Activated CD8-positive, alpha-beta memory T cell treated with anti-CD3 and anti-CD28 coated beads, Interleukin-2, amount 10 ng/mL, durations not matched to agents 7 days and 5 days (primary cell): Measurements from ENCODE around the gene SH3YL1. TPM values are rescaled to one million over a fixed set of nuclear protein-coding genes. Genes with fewer than 3 reads are reported as not detected.

Experiments
- ATAC-seq: fragments of 150-1000 bp; cut with Tn5 transposase; one replicate; pipeline ENCODE4 v1.10.0; 2021; ENCODE audit warnings: moderate library complexity
- CTCF ChIA-PET: fragments of 350-600 bp; sonication (Branson Sonifier 250); formaldehyde crosslinking; loops from one replicate; lab custom pipeline; 2021; ENCODE audit warnings: antibody characterized with exemption; lab: Charles Lee
- DNase-seq: peaks from one replicate; pipeline ENCODE4 v3.0.0-alpha.2; 2020
- H3K27ac Mint-ChIP-seq: one replicate; pipeline ENCODE4 v1.8.0; 2021; ENCODE audit warnings: mild to moderate bottlenecking, mixed read lengths
- H3K27me3 Mint-ChIP-seq: one replicate; pipeline ENCODE4 v1.8.0; 2021; ENCODE audit warnings: mixed read lengths
- H3K36me3 Mint-ChIP-seq: one replicate; pipeline ENCODE4 v1.8.0; 2021; ENCODE audit warnings: mild to moderate bottlenecking, mixed read lengths
- H3K4me1 Mint-ChIP-seq: one replicate; pipeline ENCODE4 v1.8.0; 2021; ENCODE audit warnings: mixed read lengths
- H3K4me3 Mint-ChIP-seq: one replicate; pipeline ENCODE4 v1.8.0; 2021; ENCODE audit warnings: mild to moderate bottlenecking, moderate library complexity, mixed read lengths
- H3K9me3 Mint-ChIP-seq: one replicate; pipeline ENCODE4 v1.8.0; 2022; ENCODE audit warnings: low read depth, mixed read lengths
- total RNA-seq, 2 experiments: library from RNA; stranded (reverse); gene quantifications; one replicate each; pipeline ENCODE4 v1.2.3, GENCODE V29; 2021

SH3YL1 gene
- total RNA-seq, 2 experiments from 2014 or later, result 14.5 to 17.9 TPM

DNA sequence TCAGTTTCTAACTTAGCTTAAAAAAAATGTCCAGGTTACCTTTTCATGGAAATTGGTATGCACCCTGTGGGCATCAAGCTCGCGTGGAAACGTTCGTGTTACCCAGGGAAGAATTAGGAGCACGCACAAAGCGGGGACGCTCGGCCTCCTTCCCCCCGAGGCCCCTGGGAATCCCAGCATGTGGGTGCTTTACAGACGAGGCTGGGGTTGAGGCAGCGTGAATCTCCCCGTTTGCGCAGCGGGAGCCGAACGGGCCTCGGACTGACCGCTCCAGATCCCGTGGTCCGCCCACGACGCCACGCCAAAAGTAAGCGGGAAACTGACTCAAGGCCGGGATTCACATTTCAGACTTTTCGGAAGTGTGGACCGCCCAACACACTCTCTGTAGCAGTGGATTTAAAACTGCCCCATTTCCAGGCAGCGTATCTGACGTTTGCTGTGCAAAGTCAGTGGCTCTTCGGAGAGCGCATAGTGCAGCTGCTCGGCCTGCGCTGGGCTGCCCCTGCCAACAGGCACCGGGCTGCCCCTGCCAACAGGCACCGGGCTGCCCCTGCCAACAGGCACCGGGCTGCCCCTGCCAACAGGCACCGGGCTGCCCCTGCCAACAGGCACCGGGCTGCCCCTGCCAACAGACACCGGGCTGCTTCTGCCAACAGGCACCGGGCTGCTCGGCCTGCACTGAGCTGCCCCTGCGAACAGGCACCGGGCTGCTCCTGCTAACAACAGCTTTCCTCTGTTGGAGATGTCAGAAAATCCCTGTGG is 49.7 kb downstream of the SH3YL1 start:
- no peak for ATAC-seq
- peaks cover 12% of the 10 kb centered on the region for H3K27me3 Mint-ChIP-seq
- no peak overlapping the region for H3K4me3 Mint-ChIP-seq
- peaks cover 3% of the 10 kb centered on the region for H3K36me3 Mint-ChIP-seq
- no peaks in the 10 kb centered on the region for H3K9me3 Mint-ChIP-seq
- no peak overlapping the region for H3K27ac Mint-ChIP-seq
- CTCF ChIA-PET, result no interaction called here
- DNase-seq, result no peak
- H3K4me1 Mint-ChIP-seq, result no peaks in the 10 kb centered on the region

DNA sequence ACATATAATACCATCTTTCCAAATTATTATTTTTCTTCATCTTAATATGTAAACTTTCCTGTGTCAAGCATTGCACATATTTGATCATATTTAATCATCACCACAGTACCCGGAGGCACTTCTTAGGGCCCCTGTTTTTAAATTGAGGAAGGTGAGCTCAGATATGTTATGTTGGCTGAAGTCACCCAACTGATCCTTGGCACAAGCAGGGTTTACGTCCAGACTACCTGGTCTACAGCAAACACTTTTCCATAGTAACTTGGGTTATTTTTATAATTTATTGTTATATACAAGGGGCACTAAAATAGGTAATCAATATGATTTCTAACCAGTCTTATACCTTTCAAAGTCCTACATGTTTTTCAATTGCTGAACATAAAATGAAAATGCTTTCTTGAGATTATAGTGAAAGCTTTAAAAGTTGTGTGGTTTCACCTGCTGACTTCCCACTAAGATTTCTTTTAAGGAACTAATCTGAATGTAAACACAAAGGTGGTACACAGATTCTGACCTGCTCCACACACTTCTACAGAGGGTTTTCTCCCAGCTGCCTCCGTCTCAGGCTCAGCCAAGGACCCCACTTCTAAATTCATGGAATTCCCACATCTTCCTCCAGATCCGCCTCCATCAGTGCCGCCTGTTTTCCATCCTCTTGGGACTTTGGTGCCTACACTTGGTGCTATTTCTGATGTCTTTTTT is 52.2 kb downstream of the SH3YL1 start:
- Mint-ChIP-seq H3K4me1 (no peaks in the 10 kb centered on the region), H3K27ac (no peak overlapping the region), H3K9me3 (no peaks in the 10 kb centered on the region), H3K27me3 (peaks cover 12% of the 10 kb centered on the region), H3K4me3 (no peak overlapping the region), H3K36me3 (no peaks in the 10 kb centered on the region)
- ATAC-seq, result no peak
- no peak for DNase-seq
- CTCF ChIA-PET, result no interaction called here

DNA sequence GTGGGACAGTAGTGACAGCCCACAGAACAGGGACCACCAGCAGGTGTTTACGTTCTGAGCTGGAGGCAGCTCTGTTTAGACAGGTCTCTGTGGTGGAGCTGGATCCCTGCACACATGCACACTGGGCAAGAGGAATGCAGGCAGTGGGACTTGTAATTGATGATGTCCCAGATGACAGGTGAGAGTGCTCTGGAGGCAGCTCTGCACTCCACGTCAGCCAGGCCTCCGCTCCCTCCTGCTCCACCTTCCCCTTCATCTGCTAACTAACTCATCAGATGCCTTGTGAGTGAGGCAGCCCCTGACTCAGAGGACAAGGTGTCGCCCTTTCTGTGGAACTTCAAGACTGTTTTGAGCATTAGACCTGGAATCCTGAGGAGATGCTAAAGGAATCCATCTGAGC is 53.2 kb downstream of the SH3YL1 start:
- H3K27ac Mint-ChIP-seq, result no peak overlapping the region
- H3K4me3 Mint-ChIP-seq, result no peak overlapping the region
- H3K9me3 Mint-ChIP-seq, result no peaks in the 10 kb centered on the region
- CTCF ChIA-PET, result no interaction called here
- DNase-seq, result no peak
- ATAC-seq, result no peak
- no peaks in the 10 kb centered on the region for H3K4me1 Mint-ChIP-seq
- H3K36me3 Mint-ChIP-seq, result no peaks in the 10 kb centered on the region
- peaks cover 12% of the 10 kb centered on the region for H3K27me3 Mint-ChIP-seq

DNA sequence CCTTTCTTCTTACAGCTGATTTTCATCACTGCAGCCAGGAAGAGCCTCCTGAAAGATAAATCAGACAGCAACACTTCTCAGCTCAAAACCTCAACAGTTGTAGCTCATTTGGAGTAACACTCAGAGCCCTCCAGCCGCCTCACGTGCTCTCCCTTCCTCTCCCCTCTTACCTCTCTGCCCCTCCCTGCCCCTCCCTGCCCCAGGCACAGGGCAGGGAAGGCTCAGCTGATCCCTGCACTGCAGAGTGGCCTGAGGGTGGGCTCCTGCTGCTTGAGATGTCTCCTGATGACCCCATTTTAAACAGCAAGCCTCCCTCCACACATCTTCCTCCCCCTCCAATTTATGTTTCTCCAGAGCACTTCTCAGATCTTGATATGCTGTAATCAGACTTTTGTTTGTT is 54.4 kb downstream of the SH3YL1 start:
- H3K4me1 Mint-ChIP-seq, result no peaks in the 10 kb centered on the region
- CTCF ChIA-PET, result no interaction called here
- DNase-seq, result no peak
- no peak overlapping the region for H3K4me3 Mint-ChIP-seq
- peaks cover 16% of the 10 kb centered on the region for H3K27me3 Mint-ChIP-seq
- no peaks in the 10 kb centered on the region for H3K36me3 Mint-ChIP-seq
- no peak for ATAC-seq
- H3K27ac Mint-ChIP-seq, result no peak overlapping the region
- peaks cover 3% of the 10 kb centered on the region for H3K9me3 Mint-ChIP-seq

DNA sequence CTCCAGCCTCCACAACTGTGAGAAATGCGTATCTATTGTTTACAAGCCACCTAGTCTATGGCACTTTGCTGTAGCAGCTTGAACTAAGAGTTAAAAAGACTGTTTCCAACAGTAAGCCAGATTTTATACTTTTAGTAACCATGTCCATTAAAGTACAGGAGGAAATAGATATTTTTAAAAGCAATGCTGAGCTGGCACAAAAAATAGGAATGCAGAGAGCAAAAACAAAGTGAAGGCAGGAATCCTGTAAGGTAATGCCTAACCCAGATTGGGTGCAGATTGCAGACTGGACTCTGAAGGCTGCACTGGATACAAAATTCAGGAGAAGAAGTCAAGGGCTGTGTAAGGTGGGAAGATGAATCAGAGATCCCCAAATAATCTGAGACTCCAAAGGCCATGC is 55.5 kb downstream of the SH3YL1 start:
- no peak for ATAC-seq
- H3K27me3 Mint-ChIP-seq, result peaks cover 26% of the 10 kb centered on the region

DNA sequence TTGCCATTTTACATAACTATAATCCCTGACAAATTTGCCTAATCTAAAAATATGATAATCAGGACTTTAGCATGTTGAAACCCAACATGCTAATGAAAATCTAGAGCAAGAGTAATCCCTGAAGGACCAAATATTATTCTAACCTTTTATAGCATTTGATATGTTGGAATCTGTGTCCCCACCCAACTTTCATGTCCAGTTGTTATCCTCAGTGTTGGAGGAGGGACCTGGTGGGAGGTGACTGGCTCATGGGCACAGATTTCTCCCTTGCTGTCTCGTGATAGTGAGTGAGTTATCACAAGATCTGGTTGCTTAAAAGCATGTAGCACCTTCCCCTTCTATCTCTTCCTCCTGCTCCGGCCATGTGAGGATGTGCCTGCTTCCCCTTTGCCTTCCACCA is 59.8 kb downstream of the SH3YL1 start:
- DNase-seq, result no peak
- Mint-ChIP-seq H3K27me3 (peaks cover 15% of the 10 kb centered on the region), H3K9me3 (peaks cover 3% of the 10 kb centered on the region), H3K4me3 (no peak overlapping the region), H3K27ac (no peak overlapping the region), H3K36me3 (peaks cover 1% of the 10 kb centered on the region), H3K4me1 (peaks cover 2% of the 10 kb centered on the region)
- CTCF ChIA-PET, result no interaction called here
- ATAC-seq, result no peak

More for the DNA sequence above, 55.5 kb downstream of the SH3YL1 start:
- CTCF ChIA-PET, result no interaction called here
- Mint-ChIP-seq H3K4me1 (no peaks in the 10 kb centered on the region), H3K9me3 (peaks cover 3% of the 10 kb centered on the region), H3K27ac (no peak overlapping the region), H3K36me3 (peaks cover 1% of the 10 kb centered on the region), H3K4me3 (no peak overlapping the region)
- no peak for DNase-seq

DNA sequence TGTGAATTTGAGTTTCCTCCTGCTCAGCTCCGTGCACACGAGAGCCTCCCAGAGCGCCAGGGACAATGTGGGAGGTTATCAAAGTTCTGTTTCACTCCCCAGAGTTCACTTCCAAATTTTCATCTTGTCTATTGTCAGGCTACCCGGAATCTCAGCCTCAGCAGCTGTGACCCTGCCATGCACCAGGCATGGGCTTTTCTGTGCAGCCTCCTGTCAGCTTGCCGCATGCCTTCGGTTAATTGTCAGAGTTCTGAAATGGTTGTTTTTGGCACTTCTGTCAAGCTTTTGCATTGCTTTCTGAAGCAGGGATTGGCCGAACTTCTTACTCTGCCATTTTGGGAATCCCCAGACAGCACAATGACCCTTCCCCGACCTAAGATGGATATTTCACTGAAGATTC is 60.4 kb downstream of the SH3YL1 start:
- H3K27ac Mint-ChIP-seq, result no peak overlapping the region
- H3K4me3 Mint-ChIP-seq, result no peak overlapping the region
- peaks cover 3% of the 10 kb centered on the region for H3K9me3 Mint-ChIP-seq
- CTCF ChIA-PET, result no interaction called here
- no peak for ATAC-seq
- H3K4me1 Mint-ChIP-seq, result peaks cover 2% of the 10 kb centered on the region
- H3K27me3 Mint-ChIP-seq, result peaks cover 15% of the 10 kb centered on the region
- H3K36me3 Mint-ChIP-seq, result peaks cover 1% of the 10 kb centered on the region
- DNase-seq, result no peak

DNA sequence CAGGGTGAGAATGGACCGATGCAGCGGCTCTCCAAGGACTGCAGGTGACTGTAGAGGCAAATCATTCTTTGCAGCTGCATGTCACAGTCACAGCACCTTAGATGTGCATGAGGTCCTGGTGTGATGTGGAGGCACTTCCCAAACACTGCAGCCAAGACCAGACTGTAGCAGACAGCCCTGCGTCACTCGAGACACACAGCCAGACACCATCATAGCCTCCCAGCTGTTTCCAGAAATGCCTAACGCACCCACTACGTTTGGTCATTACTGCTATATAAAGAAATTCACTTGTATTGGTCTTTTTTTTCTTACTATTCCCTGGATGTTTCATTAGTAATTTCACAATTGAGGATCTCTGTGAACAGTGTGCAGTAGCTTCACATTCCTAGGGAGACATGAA is 60.9 kb downstream of the SH3YL1 start:
- no peak for DNase-seq
- no peak overlapping the region for H3K27ac Mint-ChIP-seq
- no peak overlapping the region for H3K4me3 Mint-ChIP-seq

DNA sequence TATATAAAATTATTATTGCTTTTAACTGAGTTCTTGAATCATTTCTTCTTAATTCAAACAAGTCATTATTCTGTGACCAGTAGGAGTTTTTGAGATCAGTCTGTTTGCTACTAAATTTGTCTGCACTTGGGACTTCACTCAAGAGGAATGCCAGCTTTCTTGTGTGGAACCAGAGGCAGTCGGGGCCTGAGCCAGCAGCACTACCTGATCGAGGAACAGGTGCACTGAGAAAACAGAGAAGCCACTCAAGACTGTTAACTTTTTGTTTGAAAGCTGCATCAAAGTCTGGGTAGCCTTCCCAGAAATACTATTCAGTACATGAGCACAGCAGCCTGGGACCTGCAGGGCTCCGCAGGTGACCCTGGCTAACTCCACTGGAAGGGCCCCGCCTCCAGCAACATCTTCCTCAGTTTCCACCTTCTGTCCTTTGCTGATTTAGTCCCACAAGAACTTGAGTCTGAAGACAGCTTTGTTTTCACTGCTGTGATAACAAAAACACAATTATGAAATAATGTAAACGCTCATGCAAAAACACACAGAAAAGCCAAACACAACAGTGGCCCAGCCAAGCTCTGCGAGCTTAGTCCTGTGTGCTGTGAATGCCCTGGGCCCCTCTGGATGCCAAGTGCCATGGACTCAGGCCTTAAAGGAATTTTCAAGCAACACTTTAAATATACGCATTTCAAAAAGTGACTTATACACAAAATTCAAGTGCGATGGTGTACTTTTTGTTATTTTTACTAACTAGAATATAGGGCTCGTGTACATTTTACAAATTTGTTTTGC is 62.0 kb downstream of the SH3YL1 start:
- H3K9me3 Mint-ChIP-seq, result peaks cover 3% of the 10 kb centered on the region
- ATAC-seq (no peak), DNase-seq (no peak)
- CTCF ChIA-PET, result no interaction called here
- peaks cover 1% of the 10 kb centered on the region for H3K36me3 Mint-ChIP-seq
- peaks cover 2% of the 10 kb centered on the region for H3K4me1 Mint-ChIP-seq
- no peak overlapping the region for H3K27ac Mint-ChIP-seq
- H3K4me3 Mint-ChIP-seq, result no peak overlapping the region
- H3K27me3 Mint-ChIP-seq, result peaks cover 15% of the 10 kb centered on the region

More for the DNA sequence above, 60.9 kb downstream of the SH3YL1 start:
- Mint-ChIP-seq H3K36me3 (peaks cover 1% of the 10 kb centered on the region), H3K9me3 (peaks cover 3% of the 10 kb centered on the region), H3K27me3 (peaks cover 15% of the 10 kb centered on the region), H3K4me1 (peaks cover 2% of the 10 kb centered on the region)
- ATAC-seq, result no peak
- CTCF ChIA-PET, result no interaction called here

DNA sequence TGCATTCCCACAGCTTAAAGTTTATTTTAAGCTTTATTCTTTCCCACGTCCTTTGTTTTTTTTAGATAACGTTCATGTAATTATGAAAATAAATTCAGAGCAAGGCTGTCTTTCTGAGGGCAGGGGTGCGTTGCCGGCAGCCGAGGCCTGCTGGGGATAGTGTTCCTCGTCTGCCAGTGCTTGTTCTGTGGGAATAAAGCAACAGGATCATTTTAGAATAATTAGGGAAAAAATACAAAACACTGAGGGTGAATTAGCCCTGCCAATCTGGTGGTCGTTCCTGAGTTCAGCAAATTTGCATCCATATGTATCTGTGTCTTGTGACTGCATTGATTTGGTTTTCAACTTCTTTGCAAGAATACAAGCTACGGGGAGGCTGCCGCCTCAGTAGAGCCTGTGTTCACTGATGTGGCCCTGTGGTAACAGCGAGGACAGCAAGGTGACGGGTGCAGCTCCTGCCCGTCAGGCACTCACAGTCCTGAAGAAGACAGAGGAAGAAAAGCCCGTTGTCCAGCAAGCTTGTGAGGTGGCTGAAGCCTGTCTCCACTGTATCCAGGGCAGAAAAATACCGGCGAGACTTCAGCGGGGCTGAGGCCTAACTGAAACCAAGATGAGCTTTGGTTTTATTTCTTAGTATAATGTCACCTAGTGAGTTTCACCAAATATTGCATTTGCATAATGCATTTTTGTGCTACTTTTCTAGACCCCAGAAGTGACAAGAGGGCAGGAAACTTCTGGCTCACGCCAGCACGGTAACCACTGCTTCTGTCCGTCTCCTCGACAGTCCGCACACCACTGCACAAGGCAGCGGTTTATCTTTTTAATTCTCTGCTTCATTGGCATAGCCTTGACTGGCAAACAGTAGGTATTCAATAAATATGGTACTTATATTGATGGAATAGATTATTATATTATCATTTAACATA is 64.5 kb downstream of the SH3YL1 start:
- Mint-ChIP-seq H3K4me1 (peaks cover 2% of the 10 kb centered on the region), H3K9me3 (no peaks in the 10 kb centered on the region), H3K27me3 (peaks cover 9% of the 10 kb centered on the region), H3K36me3 (peaks cover 1% of the 10 kb centered on the region), H3K27ac (no peak overlapping the region), H3K4me3 (no peak overlapping the region)
- CTCF ChIA-PET, result no interaction called here
- DNase-seq, result no peak
- ATAC-seq, result no peak

DNA sequence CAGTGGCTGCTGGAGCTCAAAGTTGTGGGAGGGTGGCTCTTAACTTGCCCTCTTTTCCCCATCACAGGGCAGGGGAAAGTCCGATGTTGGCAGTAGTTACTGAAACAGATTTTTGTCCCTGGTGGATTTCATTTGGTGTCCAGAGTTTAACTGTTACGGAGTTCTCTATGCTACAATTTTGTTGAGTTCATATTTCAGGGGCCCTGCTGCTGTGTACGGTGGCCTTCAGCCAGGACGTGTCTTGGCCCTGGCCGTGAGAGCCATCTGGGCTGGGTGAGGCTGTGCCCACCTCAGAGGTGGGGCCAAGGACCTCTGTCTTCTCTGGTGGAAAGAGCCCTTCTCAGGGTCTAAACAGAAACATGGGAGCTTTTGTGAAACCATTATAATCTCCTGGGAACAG is 67.4 kb downstream of the SH3YL1 start:
- ATAC-seq (no peak), DNase-seq (no peak)
- CTCF ChIA-PET, result no interaction called here
- H3K4me3 Mint-ChIP-seq, result no peak overlapping the region
- H3K36me3 Mint-ChIP-seq, result no peaks in the 10 kb centered on the region
- H3K4me1 Mint-ChIP-seq, result peaks cover 17% of the 10 kb centered on the region
- H3K27me3 Mint-ChIP-seq, result no peaks in the 10 kb centered on the region
- no peak overlapping the region for H3K27ac Mint-ChIP-seq
- no peaks in the 10 kb centered on the region for H3K9me3 Mint-ChIP-seq

DNA sequence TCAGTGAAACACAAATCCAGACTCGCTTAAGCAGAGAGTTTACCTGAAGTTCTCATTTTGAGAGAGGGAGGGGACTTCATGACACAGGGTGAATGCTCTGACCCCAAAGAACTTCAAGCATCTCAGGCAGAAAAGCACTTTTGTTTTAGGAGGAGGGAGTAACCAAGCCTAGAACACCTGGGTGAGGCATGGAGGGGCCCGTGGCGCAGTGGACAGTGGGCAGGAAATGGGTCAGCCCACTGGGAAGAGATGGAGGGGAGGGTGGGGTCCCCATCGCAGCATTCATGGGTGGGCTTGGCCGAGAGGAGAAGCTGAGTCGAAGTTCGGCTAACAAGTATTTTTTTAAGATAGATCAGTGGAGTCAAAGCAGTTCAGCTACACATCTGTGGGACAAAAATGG is 67.9 kb downstream of the SH3YL1 start:
- no peaks in the 10 kb centered on the region for H3K36me3 Mint-ChIP-seq
- ATAC-seq (no peak), DNase-seq (no peak)
- peaks cover 17% of the 10 kb centered on the region for H3K4me1 Mint-ChIP-seq
- H3K27me3 Mint-ChIP-seq, result no peaks in the 10 kb centered on the region
- H3K27ac Mint-ChIP-seq, result no peak overlapping the region
- CTCF ChIA-PET, result no interaction called here
- H3K4me3 Mint-ChIP-seq, result no peak overlapping the region
- no peaks in the 10 kb centered on the region for H3K9me3 Mint-ChIP-seq
